Osteocyte (in vitro differentiated cells): ENCODE results near the gene PTPRG. TPM values are rescaled to one million over a fixed set of nuclear protein-coding genes. Genes with fewer than 3 reads are reported as not detected.

Source experiments
- DNase-seq: peaks from one replicate; pipeline ENCODE4 v3.0.0; 2021; ENCODE audit warnings: mixed read lengths; ENCODE audit not compliant: unreplicated experiment; ENCODE audit errors: extremely low spot score
- H3K27ac Mint-ChIP-seq: one replicate; pipeline ENCODE4 v1.8.0; 2021; ENCODE audit warnings: mild to moderate bottlenecking, mixed read lengths; ENCODE audit not compliant: unreplicated experiment
- H3K27me3 Mint-ChIP-seq: one replicate; pipeline ENCODE4 v1.8.0; 2021; ENCODE audit warnings: mixed read lengths; ENCODE audit not compliant: unreplicated experiment
- H3K36me3 Mint-ChIP-seq: one replicate; pipeline ENCODE4 v1.8.0; 2021; ENCODE audit warnings: mixed read lengths; ENCODE audit not compliant: unreplicated experiment
- H3K4me1 Mint-ChIP-seq: one replicate; pipeline ENCODE4 v1.8.0; 2021; ENCODE audit warnings: mixed read lengths; ENCODE audit not compliant: unreplicated experiment
- H3K4me3 Mint-ChIP-seq: one replicate; pipeline ENCODE4 v1.8.0; 2021; ENCODE audit warnings: mild to moderate bottlenecking, moderate library complexity, mixed read lengths; ENCODE audit not compliant: unreplicated experiment
- H3K9me3 Mint-ChIP-seq: one replicate; pipeline ENCODE4 v1.8.0; 2021; ENCODE audit warnings: mixed read lengths; ENCODE audit not compliant: unreplicated experiment
- CTCF ChIP-seq: fragments of 200-600 bp; sonication (generic); IDR thresholded peaks from 2 replicates; pipeline ENCODE4 v1.5.0; 2021; ENCODE audit warnings: antibody characterized with exemption, mild to moderate bottlenecking, moderate library complexity
- total RNA-seq: library from RNA; stranded (reverse); gene quantifications from 2 replicates; pipeline ENCODE4 v1.2.1, GENCODE V29; 2021

The PTPRG gene
- total RNA-seq, 1 donor from 2014 or later = 48.1 TPM

- TF ChIP-seq CTCF = no peak
- no peak overlapping the region for H3K27ac Mint-ChIP-seq
- no peaks in the 10 kb centered on the region for H3K9me3 Mint-ChIP-seq
- H3K4me1 Mint-ChIP-seq = peaks cover 6% of the 10 kb centered on the region
- H3K4me3 Mint-ChIP-seq = no peak overlapping the region
- H3K36me3 Mint-ChIP-seq = no peaks in the 10 kb centered on the region
- DNase-seq = no peak
- no peaks in the 10 kb centered on the region for H3K27me3 Mint-ChIP-seq
These were observed 430.3 kb downstream of the PTPRG start for GRCh38 chr3:61991706-61992105.

- no peak for DNase-seq
- H3K4me3 Mint-ChIP-seq = no peak overlapping the region
- peak overlapping the region; percentile 40 for H3K27ac Mint-ChIP-seq
- peaks cover 15% of the 10 kb centered on the region for H3K4me1 Mint-ChIP-seq
- no peaks in the 10 kb centered on the region for H3K9me3 Mint-ChIP-seq
- no peaks in the 10 kb centered on the region for H3K27me3 Mint-ChIP-seq
- TF ChIP-seq CTCF = no peak
- H3K36me3 Mint-ChIP-seq = no peaks in the 10 kb centered on the region
These were observed 435.0 kb downstream of the PTPRG start for GRCh38 chr3:61996366-61996765.

GRCh38 chr3:61997101-61997500 lies 435.7 kb downstream of the PTPRG start:
- Mint-ChIP-seq H3K4me1 (peaks cover 15% of the 10 kb centered on the region), H3K4me3 (no peak overlapping the region), H3K36me3 (no peaks in the 10 kb centered on the region), H3K27me3 (no peaks in the 10 kb centered on the region), H3K9me3 (no peaks in the 10 kb centered on the region), H3K27ac (no peak overlapping the region)
- no peak for TF ChIP-seq CTCF
- DNase-seq = no peak

GRCh38 chr3:62003835-62004234 lies 442.5 kb downstream of the PTPRG start:
- Mint-ChIP-seq H3K4me3 (no peak overlapping the region), H3K27ac (no peak overlapping the region), H3K9me3 (no peaks in the 10 kb centered on the region), H3K36me3 (peaks cover 7% of the 10 kb centered on the region), H3K27me3 (no peaks in the 10 kb centered on the region), H3K4me1 (peaks cover 12% of the 10 kb centered on the region)
- no peak for TF ChIP-seq CTCF
- DNase-seq = no peak

- H3K27me3 Mint-ChIP-seq = no peaks in the 10 kb centered on the region
- DNase-seq = no peak
These were observed 445.7 kb downstream of the PTPRG start for GRCh38 chr3:62007036-62007435.

More at GRCh38 chr3:62007036-62007435, 445.7 kb downstream of the PTPRG start:
- H3K9me3 Mint-ChIP-seq = no peaks in the 10 kb centered on the region
- peaks cover 12% of the 10 kb centered on the region for H3K4me1 Mint-ChIP-seq
- H3K36me3 Mint-ChIP-seq = peaks cover 13% of the 10 kb centered on the region
- no peak for TF ChIP-seq CTCF
- peak overlapping the region; percentile 3 for H3K27ac Mint-ChIP-seq
- H3K4me3 Mint-ChIP-seq = no peak overlapping the region
